IgD-negative memory B cell (primary cell): ENCODE data around the gene ABCB4. TPM values are rescaled to one million over a fixed set of nuclear protein-coding genes. Genes with fewer than 3 reads are reported as not detected.

Source experiments
- H3K27ac Mint-ChIP-seq, 3 donors: one replicate each; pipeline ENCODE4 v1.8.0; 2020 to 2022; ENCODE audit warnings: mild to moderate bottlenecking in 3 of 3, mixed read lengths in 3 of 3, moderate library complexity in 1 of 3
- H3K27me3 Mint-ChIP-seq: one replicate; pipeline ENCODE4 v1.8.0; 2021; ENCODE audit warnings: mixed read lengths
- H3K36me3 Mint-ChIP-seq: one replicate; pipeline ENCODE4 v1.8.0; 2020; ENCODE audit warnings: mild to moderate bottlenecking, mixed read lengths
- H3K4me1 Mint-ChIP-seq, 3 donors: one replicate each; pipeline ENCODE4 v1.8.0; 2020 to 2022; ENCODE audit warnings: mixed read lengths in 3 of 3, mild to moderate bottlenecking in 1 of 3
- H3K4me3 Mint-ChIP-seq, 4 donors: one replicate each; pipeline ENCODE4 v1.8.0; 2020 to 2022; ENCODE audit warnings: mild to moderate bottlenecking in 4 of 4, mixed read lengths in 4 of 4, moderate library complexity in 3 of 4
- H3K9me3 Mint-ChIP-seq, 3 donors: one replicate each; pipeline ENCODE4 v1.8.0; 2020 to 2021; ENCODE audit warnings: mixed read lengths in 3 of 3, mild to moderate bottlenecking in 1 of 3
- polyA plus RNA-seq: library from polyadenylated mRNA; unstranded; fragments of 300-500 nt; fragmentation: Illumina TruSeq; gene quantifications from one replicate; pipeline ENCODE4 v1.2.3, GENCODE V29; 2021

The ABCB4 gene
- polyA plus RNA-seq, 1 donor from 2014 or later = 12.5 TPM

DNA sequence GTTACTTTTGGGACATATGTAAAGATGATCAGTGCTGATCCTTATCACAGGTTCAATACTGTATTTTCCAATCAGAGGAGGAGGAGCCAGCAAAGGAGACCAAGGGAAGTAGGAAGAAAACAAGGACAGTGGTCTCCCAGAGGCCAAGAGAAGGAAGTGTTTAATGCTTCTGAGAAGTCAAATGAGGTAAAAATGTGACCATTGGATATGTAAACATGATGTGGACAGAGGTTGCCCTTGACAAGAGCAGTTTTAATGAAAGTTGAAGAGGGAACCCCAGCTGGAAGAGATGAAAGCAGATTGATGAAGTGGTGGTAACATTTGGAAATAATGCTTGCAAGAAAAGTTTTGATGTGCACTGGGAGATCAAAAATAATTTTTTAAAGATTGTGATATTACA, 111.2 kb downstream of the ABCB4 start:
- Mint-ChIP-seq H3K4me1 (peaks cover 0 to 3% (median 0%) of the 10 kb centered on the region in 3 donors), H3K27ac (no peak overlapping the region), H3K36me3 (peaks cover 9% of the 10 kb centered on the region), H3K27me3 (no peaks in the 10 kb centered on the region), H3K4me3 (no peak overlapping the region), H3K9me3 (no peaks in the 10 kb centered on the region)

DNA sequence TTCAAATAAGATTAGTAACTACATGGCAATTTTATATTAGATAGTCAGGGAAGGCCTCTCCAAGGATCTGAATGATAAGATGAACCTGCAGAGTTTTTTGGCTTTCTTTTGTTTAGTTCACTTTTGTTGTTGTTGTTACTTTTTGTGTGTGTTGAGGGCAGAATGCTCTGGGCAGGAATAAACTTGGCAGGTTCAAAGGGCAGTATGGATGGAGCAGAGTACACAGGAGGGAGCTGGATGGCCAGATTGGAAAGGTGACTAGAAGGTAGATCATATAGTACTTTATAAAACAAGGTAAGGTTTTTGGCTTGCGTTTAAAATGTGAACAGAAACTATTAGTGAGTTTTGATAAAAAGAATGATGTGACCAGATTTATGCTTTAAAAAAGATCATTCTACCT, 112.1 kb downstream of the ABCB4 start:
- H3K9me3 Mint-ChIP-seq = no peaks in the 10 kb centered on the region
- peaks cover 7% of the 10 kb centered on the region for H3K36me3 Mint-ChIP-seq
- no peak overlapping the region for H3K27ac Mint-ChIP-seq
- H3K27me3 Mint-ChIP-seq = no peaks in the 10 kb centered on the region
- H3K4me3 Mint-ChIP-seq = no peak overlapping the region
- peaks cover 0 to 3% (median 0%) of the 10 kb centered on the region in 3 donors for H3K4me1 Mint-ChIP-seq

- Mint-ChIP-seq H3K27ac (no peak overlapping the region), H3K36me3 (peaks cover 10% of the 10 kb centered on the region), H3K27me3 (no peaks in the 10 kb centered on the region), H3K4me1 (peaks cover 0 to 3% (median 0%) of the 10 kb centered on the region in 3 donors), H3K9me3 (no peaks in the 10 kb centered on the region), H3K4me3 (no peak overlapping the region)
These were observed 114.2 kb downstream of the ABCB4 start for GRCh38 chr7:87361320-87361719.

GRCh38 chr7:87359366-87359765, 116.1 kb downstream of the ABCB4 start:
- peaks cover 17% of the 10 kb centered on the region for H3K36me3 Mint-ChIP-seq
- H3K9me3 Mint-ChIP-seq = no peaks in the 10 kb centered on the region

DNA sequence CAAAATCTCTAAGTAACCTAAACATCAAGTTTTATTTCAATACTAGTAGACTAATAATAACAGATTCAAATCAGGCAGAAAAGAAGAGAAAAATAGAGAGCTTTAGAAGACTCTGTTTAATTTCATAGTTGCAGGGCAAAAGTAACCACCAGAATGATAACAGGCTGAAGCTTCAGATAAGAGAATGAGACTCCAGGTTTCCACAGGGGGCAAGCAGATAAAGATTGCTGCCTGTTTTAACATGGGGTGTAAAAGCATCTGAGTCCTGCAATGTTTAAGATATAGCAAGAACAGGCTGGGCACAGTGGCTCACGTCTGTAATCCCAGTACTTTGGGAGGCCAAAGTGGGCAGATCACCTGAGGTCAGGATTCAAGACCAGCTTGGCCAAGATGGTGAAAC, 119.0 kb downstream of the ABCB4 start:
- H3K27me3 Mint-ChIP-seq = no peaks in the 10 kb centered on the region
- H3K4me1 Mint-ChIP-seq = peaks cover 0 to 3% (median 0%) of the 10 kb centered on the region in 3 donors
- H3K9me3 Mint-ChIP-seq = peaks cover 0 to 2% (median 0%) of the 10 kb centered on the region in 3 donors
- peaks cover 27% of the 10 kb centered on the region for H3K36me3 Mint-ChIP-seq
- H3K27ac Mint-ChIP-seq = no peak overlapping the region
- no peak overlapping the region for H3K4me3 Mint-ChIP-seq

More at GRCh38 chr7:87359366-87359765, 116.1 kb downstream of the ABCB4 start:
- H3K27ac Mint-ChIP-seq = no peak overlapping the region
- peaks cover 0 to 3% (median 0%) of the 10 kb centered on the region in 3 donors for H3K4me1 Mint-ChIP-seq
- no peaks in the 10 kb centered on the region for H3K27me3 Mint-ChIP-seq
- H3K4me3 Mint-ChIP-seq = no peak overlapping the region

DNA sequence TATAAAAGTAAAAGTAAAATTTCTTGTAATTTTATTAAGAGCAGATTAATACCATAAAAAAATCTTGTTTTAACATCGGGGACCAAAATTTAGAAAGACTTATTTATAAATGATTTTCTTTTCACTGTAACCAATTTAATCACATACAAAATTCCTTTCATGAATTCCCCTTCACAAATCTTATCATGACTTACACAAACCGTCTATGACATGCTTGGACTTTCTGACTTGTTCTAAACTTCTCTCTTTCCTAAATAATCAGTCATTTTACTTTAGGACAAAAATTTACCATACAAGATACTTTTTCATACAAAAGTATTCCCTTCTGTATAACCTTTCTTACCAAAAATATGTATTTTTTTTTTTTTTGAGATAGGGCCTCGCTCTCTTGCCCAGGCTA, 120.7 kb downstream of the ABCB4 start:
- Mint-ChIP-seq H3K36me3 (peaks cover 30% of the 10 kb centered on the region), H3K4me1 (no peaks in the 10 kb centered on the region)

More for the DNA sequence above, 120.7 kb downstream of the ABCB4 start:
- Mint-ChIP-seq H3K9me3 (peaks cover 0 to 2% (median 0%) of the 10 kb centered on the region in 3 donors), H3K27ac (no peak overlapping the region), H3K4me3 (no peak overlapping the region), H3K27me3 (no peaks in the 10 kb centered on the region)

Other genes starting within 250 kb of the ABCB4 start
- 2.7 TPM for gene CROT, start 130.0 kb downstream of the ABCB4 start, polyA plus RNA-seq
- 2.5 TPM for gene ABCB1, start 125.2 kb upstream of the ABCB4 start, polyA plus RNA-seq
- gene RUNDC3B, start 152.7 kb upstream of the ABCB4 start, polyA plus RNA-seq = 0.06 TPM